ENCODE results near the gene ZHX3. TPM values are rescaled to one million over a fixed set of nuclear protein-coding genes. Genes with fewer than 3 reads are reported as not detected.

ZHX3 gene
- total and polyA plus RNA-seq, 2 of the 4 experiments (the other 2 are of a cell fraction), result 25.0 to 28.0 TPM

DNA sequence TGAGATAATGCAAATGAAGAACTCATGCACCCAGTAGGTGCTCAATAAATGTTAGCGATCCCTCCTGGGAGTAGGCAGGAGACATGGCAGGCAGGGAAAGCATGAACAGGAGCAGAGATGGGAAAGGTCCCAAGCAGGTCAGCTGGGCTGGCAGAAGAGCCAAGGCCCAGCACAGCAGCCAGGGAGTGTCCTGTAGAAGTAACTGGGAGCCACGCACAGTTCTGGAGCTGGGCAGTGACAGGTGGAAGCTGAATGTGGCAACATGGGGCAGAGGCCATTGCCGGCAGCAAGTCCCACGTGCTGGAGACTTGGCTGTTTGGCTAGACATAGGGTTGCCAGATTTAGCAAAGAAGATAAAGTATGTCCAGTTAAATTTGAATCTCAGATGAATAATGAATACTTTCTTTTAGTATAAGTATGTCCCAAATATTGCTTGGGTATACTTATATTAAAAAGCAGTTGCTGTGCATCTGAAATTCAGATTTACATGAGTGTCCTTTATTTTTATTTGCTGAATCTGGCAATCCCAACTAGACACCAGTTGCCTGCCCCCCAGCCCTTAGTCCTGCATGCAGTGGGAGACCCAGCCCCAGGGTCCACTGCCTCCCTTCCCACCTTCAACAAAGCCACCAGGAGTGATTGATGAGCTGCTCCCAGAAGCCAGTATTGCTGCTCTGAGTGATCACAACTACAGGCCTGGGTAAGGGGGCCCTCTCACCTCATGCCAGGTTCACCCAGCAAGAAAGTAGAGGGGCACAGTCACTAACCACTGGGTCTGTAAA lies 19.4 kb upstream of the ZHX3 start:
- no peaks in the 10 kb centered on the region for H3K36me3 ChIP-seq (ENCODE audit: control insufficient read depth, insufficient read depth, low read length)
- H2BK120ac ChIP-seq (ENCODE audit: low read depth, low read length), result peak overlapping the region; percentile 56
- in situ Hi-C loops (cut with MboI; ENCODE audit: low sequenced_read_pairs), result no loop called here
- intact Hi-C loops (cut with micrococcal nuclease), result no loop called here
- no peak overlapping the region for H3K4me2 ChIP-seq (ENCODE audit: low read depth, low read length)
- H3K4ac ChIP-seq (ENCODE audit: low read depth, low read length), result 0 out of 2 replicates have a peak overlapping the region, but pooled peaks have one; percentile 3
- peak overlapping the region; percentile 45; the same call in 1 of the 2 replicates for H2AK5ac ChIP-seq (ENCODE audit: low read depth, low read length)
- dilution Hi-C loops (cut with HindIII; ENCODE audit: low sequenced_read_pairs, unreplicated experiment), result no loop called here
- ATAC-seq (ENCODE audit: low read depth), result no peak
- no peak overlapping the region for H3K23ac ChIP-seq (ENCODE audit: low read depth, low read length)
- no peaks in the 10 kb centered on the region for H3K9me3 ChIP-seq (ENCODE audit: control insufficient read depth, insufficient read depth, low read length)
- CTCF ChIA-PET, result interaction anchor here (1.4 to 1.7 kb wide), 3 partner anchors 162 to 202 kb away, joined by 3 to 5 read pairs (median 3); no protein-coding TSS in a partner anchor
- no peak overlapping the region for H2AFZ ChIP-seq (replicated peaks; ENCODE audit: low read length, poor library complexity)
- peaks cover 0 to 10% of the 10 kb centered on the region in 2 experiments; a peak in 1 of 4 replicates for H3K79me1 ChIP-seq (ENCODE audit: low read depth in 1 of 2, low read length in 2 of 2)
- TF ChIP-seq, protein P1, sequence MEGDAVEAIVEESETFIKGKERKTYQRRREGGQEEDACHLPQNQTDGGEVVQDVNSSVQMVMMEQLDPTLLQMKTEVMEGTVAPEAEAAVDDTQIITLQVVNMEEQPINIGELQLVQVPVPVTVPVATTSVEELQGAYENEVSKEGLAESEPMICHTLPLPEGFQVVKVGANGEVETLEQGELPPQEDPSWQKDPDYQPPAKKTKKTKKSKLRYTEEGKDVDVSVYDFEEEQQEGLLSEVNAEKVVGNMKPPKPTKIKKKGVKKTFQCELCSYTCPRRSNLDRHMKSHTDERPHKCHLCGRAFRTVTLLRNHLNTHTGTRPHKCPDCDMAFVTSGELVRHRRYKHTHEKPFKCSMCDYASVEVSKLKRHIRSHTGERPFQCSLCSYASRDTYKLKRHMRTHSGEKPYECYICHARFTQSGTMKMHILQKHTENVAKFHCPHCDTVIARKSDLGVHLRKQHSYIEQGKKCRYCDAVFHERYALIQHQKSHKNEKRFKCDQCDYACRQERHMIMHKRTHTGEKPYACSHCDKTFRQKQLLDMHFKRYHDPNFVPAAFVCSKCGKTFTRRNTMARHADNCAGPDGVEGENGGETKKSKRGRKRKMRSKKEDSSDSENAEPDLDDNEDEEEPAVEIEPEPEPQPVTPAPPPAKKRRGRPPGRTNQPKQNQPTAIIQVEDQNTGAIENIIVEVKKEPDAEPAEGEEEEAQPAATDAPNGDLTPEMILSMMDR (conservative IDR thresholded peaks at IDR 0.05; ENCODE audit: low read depth, low read length), result no peak
- no peak for TF ChIP-seq FOS (IDR thresholded peaks at IDR 0.05; ENCODE audit: low read depth, low read length)
- TF ChIP-seq, protein P2, sequence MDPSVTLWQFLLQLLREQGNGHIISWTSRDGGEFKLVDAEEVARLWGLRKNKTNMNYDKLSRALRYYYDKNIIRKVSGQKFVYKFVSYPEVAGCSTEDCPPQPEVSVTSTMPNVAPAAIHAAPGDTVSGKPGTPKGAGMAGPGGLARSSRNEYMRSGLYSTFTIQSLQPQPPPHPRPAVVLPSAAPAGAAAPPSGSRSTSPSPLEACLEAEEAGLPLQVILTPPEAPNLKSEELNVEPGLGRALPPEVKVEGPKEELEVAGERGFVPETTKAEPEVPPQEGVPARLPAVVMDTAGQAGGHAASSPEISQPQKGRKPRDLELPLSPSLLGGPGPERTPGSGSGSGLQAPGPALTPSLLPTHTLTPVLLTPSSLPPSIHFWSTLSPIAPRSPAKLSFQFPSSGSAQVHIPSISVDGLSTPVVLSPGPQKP (IDR thresholded peaks at IDR 0.05; ENCODE audit: borderline replicate concordance, low read depth, low read length), result no peak
- no peak for TF ChIP-seq SMC3 (IDR thresholded peaks at IDR 0.05; ENCODE audit: low read depth, low read length)
- TF ChIP-seq CHD1 (IDR thresholded peaks at IDR 0.05; ENCODE audit: low read depth, low read length), result no peak
- no peak for TF ChIP-seq RFX5 (IDR thresholded peaks at IDR 0.05; ENCODE audit: low read depth, low read length)
- no peak for TF ChIP-seq MAZ (IDR thresholded peaks at IDR 0.05; ENCODE audit: borderline replicate concordance, low read depth, low read length)
- TF ChIP-seq POLR2A (IDR thresholded peaks at IDR 0.05; ENCODE audit: low read depth, low read length), result no peak
- no peak for TF ChIP-seq RCOR1 (IDR thresholded peaks at IDR 0.05; ENCODE audit: insufficient replicate concordance, low read length)
- TF ChIP-seq BHLHE40 (IDR thresholded peaks at IDR 0.05; ENCODE audit: low read depth, low read length), result no peak
- no peak overlapping the region; the same call in 1 of the 2 replicates for H4K91ac ChIP-seq (ENCODE audit: insufficient read depth, low read depth, low read length)
- no peak overlapping the region for H3K14ac ChIP-seq (replicated peaks; ENCODE audit: low read depth, low read length)
- H3K18ac ChIP-seq (ENCODE audit: low read depth, low read length), result no peak overlapping the region
- 100% methylated on average over 1 of the region's 4 CpGs; no CpG with 5 or more reads in 1 of the 2 experiments for WGBS, 2 experiments (ENCODE audit: extremely low coverage in 2 of 2, insufficient read length in 1 of 2)
- BruUV-seq (replicated peaks), result no TSS peak
- peak overlapping the region; percentile 58; the same call in 1 of the 3 replicates for H2BK15ac ChIP-seq (ENCODE audit: low read depth, low read length)
- no peak overlapping the region for H2BK5ac ChIP-seq (ENCODE audit: low read depth, low read length, poor library complexity, severe bottlenecking)
- no peak overlapping the region for H3K4me3 ChIP-seq (ENCODE audit: insufficient read depth, low read depth, low read length)
- POLR2A ChIA-PET (ENCODE audit: unreplicated experiment), result no interaction called here
- no peaks in the 10 kb centered on the region for H3K27me3 ChIP-seq (ENCODE audit: control insufficient read depth, insufficient read depth, low read length)
- H4K5ac ChIP-seq (ENCODE audit: low read depth, low read length), result no peak overlapping the region
- H3K4me1 ChIP-seq (ENCODE audit: control insufficient read depth, insufficient read depth, low read length), result peaks cover 23% of the 10 kb centered on the region
- H4K8ac ChIP-seq (ENCODE audit: low read depth in 2 of 2, low read length in 2 of 2), result no peak overlapping the region
- no peak overlapping the region for H3K56ac ChIP-seq (ENCODE audit: extremely low read depth, insufficient read depth, low read length)
- no peak overlapping the region for H3K27ac ChIP-seq (ENCODE audit: insufficient read depth, low read length)
- H3K9me1 ChIP-seq (ENCODE audit: insufficient read depth, low read length), result peaks cover 9% of the 10 kb centered on the region
- H2BK20ac ChIP-seq (ENCODE audit: low read depth, low read length), result peak overlapping the region; percentile 59; the same call in 1 of the 2 replicates
- DNase-seq, result no peak
- H4K20me1 ChIP-seq (ENCODE audit: insufficient read depth, low read length), result no peaks in the 10 kb centered on the region
- no peak overlapping the region for H2AK9ac ChIP-seq (replicated peaks; ENCODE audit: low read depth, low read length, poor library complexity)
- H3K9ac ChIP-seq (ENCODE audit: low read depth, low read length), result no peak overlapping the region
